SK-N-SH (cell line): ENCODE data around the gene MCRS1.

ENCODE experiments used
- CTCF ChIP-seq: fragments of 200-600 bp; sonication (generic); IDR thresholded peaks from 2 replicates; pipeline ENCODE4 v1.6.1; 2017; ENCODE audit warnings: antibody characterized with exemption, mild to moderate bottlenecking, moderate library complexity
- EZH2phosphoT487 ChIP-seq: fragments of 200-600 bp; sonication (generic); IDR thresholded peaks from 2 replicates; pipeline ENCODE4 v1.6.1; 2017; ENCODE audit warnings: low read depth, mixed run types, mild to moderate bottlenecking, antibody characterized with exemption, moderate library complexity, borderline replicate concordance
- JUND ChIP-seq: IDR thresholded peaks from 2 replicates; pipeline ENCODE4 v1.4.0; 2012
- MAX ChIP-seq: IDR thresholded peaks from 2 replicates; pipeline ENCODE4 v1.4.0; 2012; ENCODE audit warnings: low read depth
- POLR2AphosphoS5 ChIP-seq: IDR thresholded peaks from 2 replicates; pipeline ENCODE4 v1.6.1; 2012; ENCODE audit warnings: low read depth, low read length
- RFX5 ChIP-seq: IDR thresholded peaks from 2 replicates; pipeline ENCODE4 v1.6.1; 2012; ENCODE audit warnings: mild to moderate bottlenecking, improper control_type of control experiment, low read length
- SIN3A ChIP-seq: IDR thresholded peaks from 2 replicates; pipeline ENCODE4 v1.6.1; 2012; ENCODE audit warnings: low read depth, mild to moderate bottlenecking, low read length, moderate library complexity, borderline replicate concordance

- TF ChIP-seq CTCF (no peak), SIN3A (no peak), RFX5 (no peak), POLR2AphosphoS5 (no peak), JUND (no peak), MAX (no peak), EZH2phosphoT487 (no peak)
Measured at GRCh38 chr12:49609059-49609874, 41.3 kb upstream of the MCRS1 start.
